Activated CD4-positive, alpha-beta T cell treated with anti-CD3 and anti-CD28 coated beads, Interleukin-2, amount 10 ng/mL, durations not matched to agents 24 days and 14 days (primary cell): Measurements from ENCODE around the gene TASL. TPM values are rescaled to one million over a fixed set of nuclear protein-coding genes. Genes with fewer than 3 reads are reported as not detected.
A peak's percentile ranks its signal among the peaks of the same experiment; 100 is the strongest.
"Not testable (repeated sequence)": the region's sequence is repeated elsewhere in the genome, so short reads cannot be mapped to it uniquely, and the experiment has no call there.

Experiments used
- DNase-seq: peaks from one replicate; pipeline ENCODE4 v3.0.0; 2022
- H3K27ac Mint-ChIP-seq: one replicate; pipeline ENCODE4 v1.8.0; 2022; ENCODE audit warnings: mild to moderate bottlenecking, mixed read lengths
- H3K27me3 Mint-ChIP-seq: one replicate; pipeline ENCODE4 v1.8.0; 2022; ENCODE audit warnings: mixed read lengths
- H3K36me3 Mint-ChIP-seq: one replicate; pipeline ENCODE4 v1.8.0; 2022; ENCODE audit warnings: low read depth, mild to moderate bottlenecking, mixed read lengths
- H3K4me1 Mint-ChIP-seq: one replicate; pipeline ENCODE4 v1.8.0; 2021; ENCODE audit warnings: mixed read lengths
- H3K4me3 Mint-ChIP-seq: one replicate; pipeline ENCODE4 v1.8.0; 2022; ENCODE audit warnings: mild to moderate bottlenecking, moderate library complexity, mixed read lengths
- H3K9me3 Mint-ChIP-seq: one replicate; pipeline ENCODE4 v1.8.0; 2021; ENCODE audit warnings: mixed read lengths
- intact Hi-C: fragments of 100-400 bp; cut with micrococcal nuclease; formaldehyde crosslinking; loops from one replicate; pipeline ENCODE4 v1.15.1; 2023
- total RNA-seq: library from RNA; stranded (reverse); gene quantifications from 2 replicates; pipeline ENCODE4 v1.2.3, GENCODE V29; 2022

Gene TASL
- total RNA-seq, 1 donor from 2014 or later: 4.2 TPM

DNA sequence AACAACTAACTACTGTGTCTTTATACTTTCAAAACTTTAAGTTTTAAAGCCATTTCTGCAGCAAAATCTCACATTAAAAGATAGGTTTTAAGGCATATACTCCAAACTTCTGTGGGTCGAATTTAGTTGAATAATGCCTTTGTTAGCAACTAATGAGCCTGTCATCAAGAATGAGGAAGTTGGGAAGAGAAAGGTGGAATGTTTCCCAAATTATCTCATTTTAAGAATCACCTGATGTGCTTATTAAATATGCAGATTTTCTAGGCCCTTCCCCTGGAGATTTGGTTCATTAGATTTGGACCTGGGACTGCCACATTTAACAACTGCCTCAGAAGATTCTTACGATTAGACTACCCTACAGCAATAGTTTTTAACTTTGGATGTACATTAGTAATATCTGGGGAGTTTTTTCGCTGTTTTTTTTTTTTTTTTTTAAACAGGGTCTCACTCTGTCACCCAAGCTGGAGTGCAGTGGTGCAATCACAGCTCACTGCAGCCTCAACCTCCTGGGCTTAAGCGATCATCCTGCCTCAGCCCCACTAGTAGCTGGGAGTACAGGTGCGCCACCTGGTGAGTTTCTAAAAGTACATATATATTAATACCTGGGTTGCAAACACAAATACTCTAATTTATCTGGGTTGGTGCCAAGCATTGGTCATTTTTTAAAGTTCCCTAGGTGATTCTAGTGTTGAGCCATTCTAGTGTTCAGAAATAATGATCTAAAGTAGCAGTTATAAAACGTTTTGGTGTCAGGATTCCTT is 16.1 kb upstream of the TASL start:
- H3K27ac Mint-ChIP-seq: no peak overlapping the region
- intact Hi-C loops: no loop called here
- no peaks in the 10 kb centered on the region for H3K9me3 Mint-ChIP-seq
- H3K36me3 Mint-ChIP-seq: no peaks in the 10 kb centered on the region
- H3K27me3 Mint-ChIP-seq: no peaks in the 10 kb centered on the region
- DNase-seq: peak; percentile 71
- H3K4me3 Mint-ChIP-seq: no peak overlapping the region
- peaks cover 20% of the 10 kb centered on the region for H3K4me1 Mint-ChIP-seq

DNA sequence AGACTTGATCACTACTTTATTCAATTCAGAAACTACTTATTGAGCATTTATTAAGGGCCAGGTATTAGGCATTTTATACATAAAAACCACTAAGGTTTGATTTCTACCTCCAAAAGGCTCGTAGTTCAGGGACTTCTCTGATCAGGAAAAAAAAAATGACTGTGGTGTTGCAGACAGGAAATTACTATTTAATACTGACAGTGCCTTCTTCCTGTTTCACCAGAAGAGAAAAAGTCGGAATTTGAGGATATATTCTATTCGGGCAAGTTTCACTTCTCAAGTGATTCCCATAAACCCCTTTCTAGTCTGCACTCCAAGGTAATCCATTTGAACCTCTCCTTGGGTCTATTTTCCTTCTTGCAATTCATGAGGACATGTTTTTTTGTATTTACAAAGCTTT is 15.3 kb upstream of the TASL start:
- Mint-ChIP-seq H3K4me3 (no peak overlapping the region), H3K27ac (no peak overlapping the region), H3K27me3 (no peaks in the 10 kb centered on the region), H3K4me1 (peaks cover 17% of the 10 kb centered on the region), H3K36me3 (no peaks in the 10 kb centered on the region), H3K9me3 (no peaks in the 10 kb centered on the region)
- DNase-seq: no peak
- intact Hi-C loops: no loop called here

DNA sequence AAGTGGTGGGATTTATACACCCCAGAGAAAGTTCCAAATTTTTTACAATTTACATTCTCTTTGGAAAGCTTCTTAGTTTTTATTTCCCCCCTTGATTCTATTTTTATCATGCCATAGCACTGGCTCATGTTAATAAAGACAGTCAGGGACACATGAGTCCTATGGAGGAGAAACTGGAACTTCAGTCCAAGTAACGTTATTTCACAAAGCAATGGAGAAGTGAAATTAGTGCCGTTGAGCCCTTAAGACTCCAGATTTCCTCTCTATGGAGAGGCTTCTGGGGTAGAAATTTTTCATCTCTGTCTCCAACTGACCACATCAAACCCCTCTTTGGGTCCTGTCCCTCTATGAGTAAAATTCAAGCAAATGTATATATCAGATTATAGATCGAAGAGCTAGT is 12.8 kb upstream of the TASL start:
- Mint-ChIP-seq H3K4me3 (no peak overlapping the region), H3K9me3 (no peaks in the 10 kb centered on the region), H3K36me3 (no peaks in the 10 kb centered on the region), H3K27ac (no peak overlapping the region), H3K4me1 (peaks cover 7% of the 10 kb centered on the region), H3K27me3 (no peaks in the 10 kb centered on the region)
- intact Hi-C loops: no loop called here
- DNase-seq: no peak

DNA sequence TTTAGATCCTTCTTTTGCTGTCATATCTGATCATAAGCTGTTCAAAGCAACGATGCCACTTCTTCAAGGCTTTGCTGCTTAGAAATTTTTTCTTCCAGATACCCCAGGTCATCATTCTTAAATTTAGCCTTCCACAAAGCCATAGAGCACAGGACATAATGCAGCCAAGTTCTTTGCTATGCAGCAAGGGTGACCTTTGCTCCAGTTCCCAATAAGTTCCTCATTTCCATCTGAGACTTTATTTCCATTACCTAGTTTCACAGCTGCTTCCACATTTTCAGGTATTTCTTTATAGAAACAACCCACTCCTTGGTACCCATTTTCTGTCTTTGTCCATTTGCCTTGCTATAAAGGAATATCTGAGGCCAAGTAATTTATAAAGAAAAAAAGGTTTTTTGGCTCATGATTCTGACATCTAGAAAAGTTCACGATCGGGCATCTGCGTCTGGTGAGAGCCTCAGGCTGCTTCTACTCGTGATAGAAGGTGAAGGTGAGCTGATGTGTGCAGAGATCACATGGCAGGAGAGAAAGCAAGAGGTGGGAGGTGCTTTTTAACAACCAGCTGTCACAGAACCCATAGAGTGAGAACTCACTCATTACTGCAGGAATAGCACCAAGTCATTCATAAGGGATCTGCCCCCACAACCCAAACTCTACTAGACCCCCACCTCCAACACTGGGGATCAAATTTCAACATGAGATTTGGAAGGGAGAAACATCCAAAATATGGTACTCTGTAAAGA is 11.8 kb upstream of the TASL start:
- intact Hi-C loops: no loop called here
- Mint-ChIP-seq H3K27ac (no peak overlapping the region), H3K27me3 (no peaks in the 10 kb centered on the region), H3K4me1 (peaks cover 7% of the 10 kb centered on the region), H3K9me3 (no peaks in the 10 kb centered on the region), H3K36me3 (no peaks in the 10 kb centered on the region), H3K4me3 (no peak overlapping the region)
- DNase-seq: peak; percentile 23

DNA sequence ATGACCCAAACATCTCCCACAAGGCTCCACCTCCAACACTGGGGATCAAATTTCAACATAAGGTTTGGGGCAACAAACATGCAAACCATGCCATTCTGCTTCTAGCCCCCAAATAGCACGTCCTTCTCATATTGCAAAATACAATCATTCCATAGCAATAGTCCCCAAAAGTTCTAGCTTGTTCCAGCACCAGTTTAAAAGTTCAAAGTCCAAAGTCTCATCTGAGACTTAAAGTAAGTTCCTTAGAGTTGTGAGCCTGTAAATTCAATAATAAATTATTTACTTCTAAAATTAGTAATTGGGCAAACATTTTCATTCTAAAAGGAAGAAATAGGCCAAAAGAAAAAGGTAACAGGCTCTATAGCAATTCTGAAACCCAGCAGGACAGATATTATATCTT is 8.9 kb upstream of the TASL start:
- Mint-ChIP-seq H3K36me3 (no peaks in the 10 kb centered on the region), H3K4me1 (peaks cover 7% of the 10 kb centered on the region), H3K27ac (no peak overlapping the region), H3K27me3 (no peaks in the 10 kb centered on the region), H3K4me3 (no peak overlapping the region), H3K9me3 (no peaks in the 10 kb centered on the region)
- intact Hi-C loops: no loop called here
- DNase-seq: no peak

DNA sequence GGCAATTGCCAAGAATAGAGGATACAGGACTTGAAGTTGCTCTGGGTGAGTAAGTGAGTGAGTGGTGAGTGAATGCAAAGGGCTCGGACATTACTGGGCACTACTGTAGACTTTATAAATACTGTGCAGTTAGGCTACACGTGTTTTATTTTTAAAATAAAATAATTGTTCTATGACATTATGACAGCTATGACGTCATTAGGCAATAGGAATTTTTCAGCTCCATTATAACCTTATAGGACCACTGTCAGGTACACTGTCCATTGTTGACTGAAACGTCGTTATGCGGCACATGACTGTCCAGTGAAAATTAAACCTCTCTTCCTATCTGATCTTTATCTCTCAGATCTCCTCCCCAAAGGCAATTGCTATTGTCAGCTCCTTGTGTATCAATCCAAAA is 5.1 kb upstream of the TASL start:
- Mint-ChIP-seq H3K36me3 (no peaks in the 10 kb centered on the region), H3K27me3 (no peaks in the 10 kb centered on the region), H3K4me1 (peaks cover 2% of the 10 kb centered on the region), H3K27ac (no peak overlapping the region), H3K4me3 (no peak overlapping the region), H3K9me3 (no peaks in the 10 kb centered on the region)
- intact Hi-C loops: no loop called here
- peak; percentile 4 for DNase-seq

DNA sequence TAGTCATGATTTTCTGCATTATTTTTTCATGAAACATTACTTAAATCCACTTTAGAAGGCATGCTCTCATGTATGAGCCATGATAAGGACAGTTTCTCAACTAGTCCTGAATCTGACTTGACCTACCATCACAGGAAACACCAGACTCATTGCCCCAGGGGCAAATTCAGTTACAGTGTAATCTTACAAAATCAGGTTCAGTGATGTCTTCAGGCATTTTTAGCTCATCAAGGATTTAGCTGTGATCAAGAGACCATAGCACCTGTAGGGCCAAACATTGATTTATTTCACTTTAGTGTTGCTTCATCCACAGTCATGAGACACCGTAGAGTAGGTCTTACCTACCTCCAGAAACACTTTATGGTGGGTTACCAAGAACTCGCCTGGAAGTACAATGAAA is 3.1 kb upstream of the TASL start:
- H3K9me3 Mint-ChIP-seq: no peaks in the 10 kb centered on the region
- H3K27ac Mint-ChIP-seq: no peak overlapping the region
- DNase-seq: peak; percentile 19
- no peak overlapping the region for H3K4me3 Mint-ChIP-seq
- intact Hi-C loops: no loop called here
- no peaks in the 10 kb centered on the region for H3K27me3 Mint-ChIP-seq
- H3K4me1 Mint-ChIP-seq: peaks cover 2% of the 10 kb centered on the region
- peaks cover 2% of the 10 kb centered on the region for H3K36me3 Mint-ChIP-seq

DNA sequence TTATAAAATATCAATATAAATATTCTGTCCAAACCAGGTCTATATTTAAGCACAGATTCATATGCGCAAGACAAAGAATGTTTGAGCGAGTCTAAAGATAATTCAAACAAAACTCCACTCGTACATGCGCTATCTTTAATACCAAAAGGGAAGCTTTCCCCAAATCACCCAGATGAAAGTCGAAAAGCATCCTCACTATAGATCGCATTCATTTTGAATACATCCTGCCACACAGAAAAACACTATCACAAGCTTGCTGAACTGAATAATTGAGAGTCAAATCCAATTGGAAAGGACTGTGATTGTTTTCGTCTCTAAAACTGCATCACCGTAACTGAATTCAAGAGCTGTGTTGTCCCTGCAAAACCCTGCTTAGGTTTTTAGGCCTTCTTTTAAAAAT is 685 bp downstream of the TASL start:
- Mint-ChIP-seq H3K4me1 (peaks cover 14% of the 10 kb centered on the region), H3K36me3 (peaks cover 12% of the 10 kb centered on the region), H3K27me3 (no peaks in the 10 kb centered on the region), H3K9me3 (peaks cover 3% of the 10 kb centered on the region), H3K27ac (peak overlapping the region; percentile 98), H3K4me3 (peak overlapping the region; percentile 95)
- peak; percentile 55 for DNase-seq
- intact Hi-C loops: loop anchor here (2.0 to 5.0 kb wide), 3 partner anchors 82 to 310 kb away; partner anchors contain the start of gene TAB3

DNA sequence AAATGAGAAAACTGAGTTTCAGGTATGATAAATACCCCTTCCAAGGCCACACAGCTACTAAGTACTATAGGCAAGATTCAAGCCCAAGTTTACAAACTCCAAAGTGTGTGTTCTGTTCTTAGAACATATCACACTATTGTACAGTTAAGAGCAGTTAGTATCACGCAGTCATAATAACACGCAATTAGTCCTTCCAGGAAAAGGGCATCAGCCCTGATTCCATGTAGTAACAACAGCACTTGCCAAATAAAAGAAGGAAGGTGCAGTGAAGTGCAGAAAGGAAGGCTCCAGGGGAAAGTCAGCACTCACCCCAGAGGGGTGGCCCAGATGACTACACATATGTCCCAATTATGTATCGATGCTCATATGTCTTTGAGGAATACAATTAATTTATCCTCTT is 4.4 kb downstream of the TASL start:
- Mint-ChIP-seq H3K27me3 (no peaks in the 10 kb centered on the region), H3K36me3 (peaks cover 17% of the 10 kb centered on the region), H3K4me1 (peaks cover 30% of the 10 kb centered on the region), H3K27ac (no peak overlapping the region), H3K4me3 (peak overlapping the region; percentile 60), H3K9me3 (peaks cover 3% of the 10 kb centered on the region)
- intact Hi-C loops: no loop called here
- no peak for DNase-seq

DNA sequence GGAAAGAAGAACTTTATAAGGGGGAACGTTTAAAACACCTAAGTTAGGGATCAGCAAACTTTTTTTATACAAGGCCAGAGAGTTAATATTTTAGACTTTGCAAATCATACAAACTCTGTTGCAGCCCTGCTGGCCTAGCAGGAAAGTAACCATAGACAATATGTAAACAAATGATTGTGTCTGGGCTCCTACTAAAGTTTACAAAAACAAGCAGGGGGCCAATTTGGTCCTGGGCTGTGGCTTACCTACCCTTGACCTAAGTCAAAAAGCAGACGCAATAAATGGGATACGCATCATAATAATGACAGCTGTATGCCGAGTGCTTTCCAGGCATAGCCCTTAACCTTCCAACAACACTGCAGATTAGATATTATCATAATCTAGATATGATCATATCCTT is 4.9 kb downstream of the TASL start:
- intact Hi-C loops: no loop called here
- H3K27ac Mint-ChIP-seq: no peak overlapping the region
- H3K4me1 Mint-ChIP-seq: peaks cover 30% of the 10 kb centered on the region
- no peaks in the 10 kb centered on the region for H3K27me3 Mint-ChIP-seq
- H3K9me3 Mint-ChIP-seq: peaks cover 3% of the 10 kb centered on the region
- DNase-seq: no peak
- peak overlapping the region; percentile 51 for H3K4me3 Mint-ChIP-seq
- peaks cover 17% of the 10 kb centered on the region for H3K36me3 Mint-ChIP-seq

DNA sequence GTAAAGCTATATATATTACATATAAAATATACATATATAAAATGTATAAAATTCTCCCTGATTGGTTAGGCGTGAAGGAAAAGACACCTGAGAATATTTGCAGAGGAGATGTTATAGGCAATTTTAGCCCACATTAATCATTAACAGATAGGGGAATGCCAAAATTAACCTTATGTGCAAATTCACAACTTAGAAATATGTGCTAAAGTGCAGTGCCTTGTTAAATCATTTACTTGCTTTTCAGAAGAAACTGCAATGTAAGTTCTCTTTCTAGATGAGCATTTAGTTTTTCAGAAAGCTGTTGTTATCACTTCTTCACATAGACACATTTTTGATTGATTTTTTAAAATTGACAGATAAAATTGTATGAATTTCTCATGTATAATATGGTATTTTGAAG is 5.6 kb downstream of the TASL start:
- no peak for DNase-seq
- intact Hi-C loops: no loop called here
- Mint-ChIP-seq H3K36me3 (peaks cover 19% of the 10 kb centered on the region), H3K4me1 (peaks cover 30% of the 10 kb centered on the region), H3K27ac (no peak overlapping the region), H3K4me3 (no peak overlapping the region), H3K27me3 (no peaks in the 10 kb centered on the region), H3K9me3 (peaks cover 3% of the 10 kb centered on the region)

DNA sequence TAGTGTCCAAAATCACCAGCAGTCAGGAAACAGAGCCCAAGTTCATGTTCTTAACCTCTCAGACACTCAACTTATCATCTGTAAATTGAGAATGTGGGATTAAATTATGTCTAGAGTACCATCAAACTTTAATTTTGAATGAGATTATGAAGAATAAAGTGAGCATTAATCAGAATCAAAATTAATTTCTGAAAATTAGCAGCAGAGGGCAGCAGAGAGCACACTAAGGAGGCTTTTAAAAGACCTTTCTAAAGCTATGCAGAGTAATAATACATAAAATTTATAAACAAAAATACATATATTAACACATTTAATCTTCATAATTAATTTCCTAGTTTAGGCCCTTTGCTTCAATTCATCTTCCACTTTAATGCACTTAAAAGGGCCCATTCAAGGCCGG is 7.1 kb downstream of the TASL start:
- Mint-ChIP-seq H3K4me3 (no peak overlapping the region), H3K27ac (no peak overlapping the region), H3K27me3 (no peaks in the 10 kb centered on the region), H3K36me3 (peaks cover 17% of the 10 kb centered on the region), H3K4me1 (peaks cover 28% of the 10 kb centered on the region), H3K9me3 (peaks cover 3% of the 10 kb centered on the region)
- no peak for DNase-seq
- intact Hi-C loops: no loop called here

DNA sequence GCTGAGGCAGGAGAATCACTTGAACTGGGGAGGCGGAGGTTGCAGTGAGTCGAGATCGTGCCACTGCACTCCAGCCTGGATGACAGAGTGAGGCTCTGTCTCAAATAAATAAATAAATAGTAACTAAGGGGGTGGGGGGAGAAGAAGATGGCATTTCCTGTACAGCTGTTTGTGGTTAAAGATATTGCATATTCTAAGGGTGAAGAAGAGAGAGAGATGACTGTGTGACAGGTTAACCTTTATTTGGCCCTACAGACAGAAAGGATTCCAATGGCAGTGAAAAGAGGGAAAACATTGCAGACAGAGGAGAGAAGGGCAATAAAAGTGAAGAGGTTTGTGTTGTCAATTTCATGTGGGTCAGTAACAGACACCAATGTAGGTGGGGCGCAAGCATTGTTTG is 9.4 kb downstream of the TASL start:
- H3K4me1 Mint-ChIP-seq: peaks cover 18% of the 10 kb centered on the region
- no peak overlapping the region for H3K4me3 Mint-ChIP-seq
- no peak for DNase-seq
- H3K27ac Mint-ChIP-seq: no peak overlapping the region
- peaks cover 23% of the 10 kb centered on the region for H3K36me3 Mint-ChIP-seq
- intact Hi-C loops: no loop called here
- H3K9me3 Mint-ChIP-seq: no peaks in the 10 kb centered on the region
- no peaks in the 10 kb centered on the region for H3K27me3 Mint-ChIP-seq

DNA sequence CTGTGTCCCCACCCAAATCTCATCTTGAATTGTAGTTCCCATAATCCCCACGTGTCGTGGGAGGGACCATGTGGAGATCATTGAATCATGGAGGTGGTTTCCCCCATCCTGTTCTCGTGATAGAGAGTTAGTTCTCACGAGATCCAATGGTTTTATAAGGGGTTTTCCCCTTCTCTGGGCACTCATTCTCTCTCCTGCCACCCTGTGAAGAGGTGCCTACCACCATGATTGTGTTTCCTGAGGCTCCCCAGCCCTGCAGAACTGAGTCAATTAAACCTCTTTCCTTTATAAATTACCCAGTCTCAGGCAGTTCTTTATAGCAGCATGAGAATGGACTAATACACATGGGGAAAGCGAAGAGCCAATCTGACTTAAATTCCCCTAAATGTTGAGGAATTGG is 14.5 kb downstream of the TASL start:
- Mint-ChIP-seq H3K36me3 (peaks cover 50% of the 10 kb centered on the region), H3K27ac (peak overlapping the region; percentile 75)
- intact Hi-C loops, H3K9me3 Mint-ChIP-seq, H3K4me1 Mint-ChIP-seq, H3K27me3 Mint-ChIP-seq, DNase-seq, H3K4me3 Mint-ChIP-seq: not testable (repeated sequence)
